ENCODE results near the gene TGFBI.

Gene TGFBI

DNA sequence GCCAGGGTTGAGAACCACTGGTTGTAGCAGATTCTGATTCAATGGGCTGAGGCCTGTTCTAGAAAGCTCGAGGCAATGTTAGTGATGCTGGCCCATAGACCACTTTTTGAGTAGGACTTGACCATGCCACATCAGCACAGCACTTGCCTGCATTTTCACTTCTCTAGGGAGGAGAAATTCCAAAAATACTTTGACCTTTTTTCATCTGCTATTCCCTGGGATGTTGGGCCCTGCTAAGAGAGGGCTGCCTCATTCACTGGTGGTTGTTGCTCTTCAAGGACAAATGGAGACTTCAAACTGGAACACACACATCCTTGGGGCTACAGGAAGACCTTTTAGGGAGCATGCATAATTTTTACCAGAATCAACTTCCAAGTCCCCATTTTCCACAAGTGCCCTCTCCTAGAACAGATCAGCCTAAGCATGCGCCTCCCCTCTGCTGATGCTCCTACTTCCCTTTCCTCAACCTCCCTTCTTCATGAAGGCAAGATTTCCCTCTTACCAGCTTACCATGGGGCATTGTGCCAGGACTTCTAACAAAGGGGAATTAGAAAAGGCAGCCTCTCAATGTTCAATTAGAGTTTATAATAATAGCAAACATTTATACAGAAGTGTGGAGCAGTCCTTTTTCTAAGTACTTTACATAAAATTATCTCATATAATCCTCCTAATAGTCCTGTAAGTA lies 12.7 kb upstream of the TGFBI start:
- DNase-seq (ENCODE audit: low read depth), result no peak
- TF ChIP-seq, protein P1, sequence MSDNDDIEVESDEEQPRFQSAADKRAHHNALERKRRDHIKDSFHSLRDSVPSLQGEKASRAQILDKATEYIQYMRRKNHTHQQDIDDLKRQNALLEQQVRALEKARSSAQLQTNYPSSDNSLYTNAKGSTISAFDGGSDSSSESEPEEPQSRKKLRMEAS (IDR thresholded peaks at IDR 0.05; ENCODE audit: low read depth, low read length), result no peak
- no peak for TF ChIP-seq CTCF (IDR thresholded peaks at IDR 0.05; ENCODE audit: low read depth, low read length)
- no peak for TF ChIP-seq POLR2A (IDR thresholded peaks at IDR 0.05; ENCODE audit: extremely low read depth, insufficient read length)
- no peak for TF ChIP-seq MYC (IDR thresholded peaks at IDR 0.05; ENCODE audit: low read depth, low read length)
- no peak overlapping the region for H3K4me3 ChIP-seq (ENCODE audit: low read depth, low read length)

DNA sequence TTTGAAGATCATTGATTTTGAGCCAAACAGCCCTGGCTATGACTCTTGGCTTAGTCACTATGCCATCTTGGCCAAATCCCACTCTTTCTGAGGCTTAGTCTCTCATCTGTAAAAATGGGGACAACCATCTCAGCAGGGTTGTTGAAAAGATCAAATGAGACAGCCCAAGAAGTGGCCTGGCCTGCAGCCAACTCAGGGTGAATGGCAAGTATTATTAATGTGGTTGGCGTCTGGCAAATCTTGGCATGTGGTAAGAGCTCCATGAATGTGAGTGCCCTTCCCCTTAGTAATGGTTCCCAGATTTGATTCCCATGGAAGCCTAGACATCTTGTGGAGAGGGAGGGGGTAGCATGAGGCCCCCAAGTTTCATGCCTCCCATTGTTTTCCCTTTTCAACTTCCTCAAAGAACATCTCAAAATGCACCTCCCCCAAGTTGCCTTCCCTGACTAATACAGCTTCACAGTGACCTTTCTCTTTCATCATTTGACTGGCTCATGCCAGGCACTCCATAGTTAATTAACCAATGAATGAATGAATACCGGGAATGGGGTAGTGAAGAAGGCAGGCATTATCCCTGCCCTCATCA lies 11.8 kb upstream of the TGFBI start:
- DNase-seq (ENCODE audit: low read depth), result no peak
- no peak overlapping the region for H3K4me3 ChIP-seq (ENCODE audit: low read depth, low read length)
- TF ChIP-seq MYC (IDR thresholded peaks at IDR 0.05; ENCODE audit: low read depth, low read length), result no peak
- no peak for TF ChIP-seq CTCF (IDR thresholded peaks at IDR 0.05; ENCODE audit: low read depth, low read length)
- TF ChIP-seq, protein P1 (IDR thresholded peaks at IDR 0.05; ENCODE audit: low read depth, low read length), result no peak

- no peak overlapping the region for H3K4me3 ChIP-seq (ENCODE audit: low read depth, low read length)
- DNase-seq (ENCODE audit: low read depth), result no peak
Observed at GRCh38 chr5:136018814-136019783, 9.7 kb upstream of the TGFBI start.

GRCh38 chr5:136020001-136020382 lies 8.8 kb upstream of the TGFBI start:
- DNase-seq (ENCODE audit: low read depth), result no peak
- no peak overlapping the region for H3K4me3 ChIP-seq (ENCODE audit: low read depth, low read length)
- TF ChIP-seq MYC (IDR thresholded peaks at IDR 0.05; ENCODE audit: low read depth, low read length), result no peak
- no peak for TF ChIP-seq CTCF (IDR thresholded peaks at IDR 0.05; ENCODE audit: low read depth, low read length)
- TF ChIP-seq, protein P1 (IDR thresholded peaks at IDR 0.05; ENCODE audit: low read depth, low read length), result no peak
- TF ChIP-seq POLR2A (IDR thresholded peaks at IDR 0.05; ENCODE audit: extremely low read depth, insufficient read length), result no peak

More at GRCh38 chr5:136018814-136019783, 9.7 kb upstream of the TGFBI start:
- no peak for TF ChIP-seq MYC (IDR thresholded peaks at IDR 0.05; ENCODE audit: low read depth, low read length)

DNA sequence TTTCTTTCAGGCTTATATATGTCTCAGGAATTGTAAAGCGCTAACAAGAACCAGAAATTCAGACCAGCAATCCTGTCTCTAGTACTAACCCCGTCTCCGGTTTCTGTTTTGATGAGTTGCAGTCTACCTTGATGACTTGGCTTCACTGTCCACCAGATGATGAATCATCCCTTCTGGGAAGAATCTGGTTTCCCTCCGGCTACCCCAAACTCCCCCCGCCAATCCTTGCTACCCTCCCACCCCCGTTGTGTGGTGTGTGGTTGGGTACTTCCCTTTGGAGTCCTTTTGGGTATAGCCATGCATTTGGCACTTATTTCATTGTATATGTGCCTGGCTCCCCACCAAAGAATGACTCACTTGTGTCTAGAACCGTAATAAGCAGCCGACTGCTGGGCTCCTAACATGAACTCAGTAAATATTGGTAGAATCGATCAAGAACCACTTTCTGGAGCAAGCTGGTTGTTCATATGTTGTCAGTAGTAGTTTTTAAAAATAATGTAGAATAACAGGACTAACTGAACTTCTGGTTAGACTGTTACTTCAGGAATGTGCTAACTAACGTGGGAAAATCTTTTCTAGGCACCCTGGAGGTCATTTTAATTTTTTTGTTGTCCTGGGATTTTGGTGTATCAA lies 8.3 kb upstream of the TGFBI start:
- TF ChIP-seq MYC (IDR thresholded peaks at IDR 0.05; ENCODE audit: low read depth, low read length), result no peak
- TF ChIP-seq POLR2A (IDR thresholded peaks at IDR 0.05; ENCODE audit: extremely low read depth, insufficient read length), result no peak
- TF ChIP-seq, protein P1 (IDR thresholded peaks at IDR 0.05; ENCODE audit: low read depth, low read length), result no peak
- no peak for TF ChIP-seq CTCF (IDR thresholded peaks at IDR 0.05; ENCODE audit: low read depth, low read length)
- peak; percentile 95 for DNase-seq (ENCODE audit: low read depth)
- H3K4me3 ChIP-seq (ENCODE audit: low read depth, low read length), result no peak overlapping the region

Data from NB4 (cell line).